Left ventricle myocardium inferior (tissue), 1 donor: ENCODE data around the gene PRDM2. TPM values are rescaled to one million over a fixed set of nuclear protein-coding genes. Genes with fewer than 3 reads are reported as not detected.

Experiments
- DNase-seq: peaks from one replicate; pipeline ENCODE4 v3.0.0-alpha.2; 2020
- H3K27ac ChIP-seq: fragments of 200-600 bp; replicated peaks from 2 replicates; pipeline ENCODE4 v1.8.0; 2021
- H3K27me3 ChIP-seq: fragments of 200-600 bp; 2 replicates; pipeline ENCODE4 v1.8.0; 2021; ENCODE audit warnings: low read depth
- H3K36me3 ChIP-seq: fragments of 200-600 bp; 2 replicates; pipeline ENCODE4 v1.8.0; 2021
- H3K4me1 ChIP-seq: fragments of 200-600 bp; 2 replicates; pipeline ENCODE4 v1.8.0; 2021
- H3K4me3 ChIP-seq: fragments of 200-600 bp; 2 replicates; pipeline ENCODE4 v1.8.0; 2021; ENCODE audit warnings: mild to moderate bottlenecking, moderate library complexity
- H3K9me3 ChIP-seq: fragments of 200-600 bp; replicated peaks from 2 replicates; pipeline ENCODE4 v1.8.0; 2021
- CTCF ChIP-seq: fragments of 200-600 bp; IDR thresholded peaks from 2 replicates; pipeline ENCODE4 v1.8.0; 2021; ENCODE audit warnings: antibody characterized with exemption, mild to moderate bottlenecking, borderline replicate concordance
- intact Hi-C: fragments of 100-400 bp; cut with micrococcal nuclease; formaldehyde crosslinking; loops from one replicate; pipeline ENCODE4 v1.11.0; 2022
- total RNA-seq: library from RNA; stranded (reverse); fragmentation: NEBNext Ultra II Directional; extraction: Animal tissue kit (Norgen Biotek cat#: 25700); gene quantifications from one replicate; pipeline ENCODE4 v1.2.1, GENCODE V29; 2021
- donor health status: DM: no; HTN: yes; CAD: no; lungs with severe emphysema.

The PRDM2 gene
- total RNA-seq, 1 donor from 2014 or later: 36.1 TPM

GRCh38 chr1:13762642-13763041 is 62.7 kb downstream of the PRDM2 start:
- no peaks in the 10 kb centered on the region for H3K9me3 ChIP-seq
- no peak for TF ChIP-seq CTCF
- DNase-seq: no peak
- no peak overlapping the region for H3K27ac ChIP-seq
- intact Hi-C loops: no loop called here
- peaks cover 89% of the 10 kb centered on the region for H3K4me1 ChIP-seq
- H3K4me3 ChIP-seq: no peak overlapping the region
- no peaks in the 10 kb centered on the region for H3K36me3 ChIP-seq
- H3K27me3 ChIP-seq: no peaks in the 10 kb centered on the region

- no peaks in the 10 kb centered on the region for H3K27me3 ChIP-seq
- H3K4me1 ChIP-seq: peaks cover 83% of the 10 kb centered on the region
- DNase-seq: no peak
- no peaks in the 10 kb centered on the region for H3K9me3 ChIP-seq
- intact Hi-C loops: no loop called here
- no peaks in the 10 kb centered on the region for H3K36me3 ChIP-seq
- H3K27ac ChIP-seq: no peak overlapping the region
- H3K4me3 ChIP-seq: no peak overlapping the region
- TF ChIP-seq CTCF: no peak
Measured at GRCh38 chr1:13763222-13763621, 63.2 kb downstream of the PRDM2 start.

- no peaks in the 10 kb centered on the region for H3K36me3 ChIP-seq
- intact Hi-C loops: no loop called here
- H3K27me3 ChIP-seq: no peaks in the 10 kb centered on the region
- H3K4me1 ChIP-seq: peaks cover 80% of the 10 kb centered on the region
- TF ChIP-seq CTCF: no peak
- H3K4me3 ChIP-seq: no peak overlapping the region
- no peak overlapping the region for H3K27ac ChIP-seq
- no peaks in the 10 kb centered on the region for H3K9me3 ChIP-seq
- DNase-seq: no peak
Measured at GRCh38 chr1:13763991-13764390, 64.0 kb downstream of the PRDM2 start.

GRCh38 chr1:13764588-13765332 is 64.8 kb downstream of the PRDM2 start:
- no peak overlapping the region for H3K27ac ChIP-seq
- TF ChIP-seq CTCF: no peak
- DNase-seq: no peak
- peaks cover 80% of the 10 kb centered on the region for H3K4me1 ChIP-seq
- no peak overlapping the region for H3K4me3 ChIP-seq
- intact Hi-C loops: no loop called here
- H3K27me3 ChIP-seq: no peaks in the 10 kb centered on the region
- no peaks in the 10 kb centered on the region for H3K36me3 ChIP-seq
- H3K9me3 ChIP-seq: no peaks in the 10 kb centered on the region

GRCh38 chr1:13766592-13767564 is 66.9 kb downstream of the PRDM2 start:
- intact Hi-C loops: no loop called here
- no peaks in the 10 kb centered on the region for H3K9me3 ChIP-seq

More at GRCh38 chr1:13766592-13767564, 66.9 kb downstream of the PRDM2 start:
- Histone ChIP-seq H3K4me1 (peaks cover 70% of the 10 kb centered on the region), H3K36me3 (no peaks in the 10 kb centered on the region), H3K27me3 (no peaks in the 10 kb centered on the region), H3K4me3 (no peak overlapping the region), H3K27ac (no peak overlapping the region)
- DNase-seq: no peak
- no peak for TF ChIP-seq CTCF
